ENCODE measurements around the gene SEMA7A.

Gene SEMA7A

DNA sequence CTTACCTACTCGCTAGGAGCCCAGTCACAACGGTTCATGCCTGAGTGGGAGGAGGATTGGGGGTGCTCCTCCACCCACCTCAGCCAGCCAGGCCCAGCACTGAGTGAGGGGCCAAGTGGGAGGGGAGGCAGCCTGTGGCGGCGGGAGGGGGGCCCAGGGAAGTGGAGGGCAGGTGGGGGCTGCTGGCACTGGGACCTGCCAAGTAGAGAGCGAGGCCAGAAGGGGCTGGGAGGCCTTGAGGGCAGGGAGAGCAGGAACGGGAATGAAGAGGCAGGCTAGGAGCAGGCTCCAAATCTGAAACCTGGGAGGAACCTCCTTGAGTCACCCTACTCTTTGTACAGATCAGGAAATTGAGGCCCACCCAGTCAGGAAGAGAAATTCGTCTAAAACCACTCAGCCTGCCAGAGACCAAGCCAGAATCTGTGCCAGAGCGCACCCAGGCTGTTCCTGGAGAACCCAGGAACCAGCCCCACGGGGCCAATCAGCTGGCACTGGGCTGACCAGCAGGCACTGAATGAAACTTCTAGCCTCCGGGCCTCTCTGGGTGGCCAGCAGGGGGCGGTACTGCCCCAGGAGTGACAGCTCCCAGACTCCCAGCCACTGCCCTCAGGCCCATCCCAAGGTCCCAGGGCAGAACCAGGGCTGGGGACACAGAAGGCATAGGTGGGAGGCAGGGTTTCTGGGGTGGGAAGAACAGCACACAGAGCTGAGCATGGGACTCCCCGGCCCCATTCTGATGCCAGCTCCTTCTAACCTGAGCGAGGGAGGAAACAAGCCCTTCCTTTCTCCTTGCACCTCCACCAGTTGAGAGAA lies 51.5 kb downstream of the SEMA7A start:
- H3K9me3 ChIP-seq (ENCODE audit: control insufficient read depth, insufficient read depth, low read length), result no peaks in the 10 kb centered on the region
- H3K4me1 ChIP-seq (ENCODE audit: control insufficient read depth, insufficient read depth, low read length), result peaks cover 8% of the 10 kb centered on the region; the same call in 1 of the 2 replicates
- H3K36me3 ChIP-seq (ENCODE audit: control insufficient read depth, insufficient read depth, low read length), result no peaks in the 10 kb centered on the region
- H3K4me3 ChIP-seq (ENCODE audit: low read depth, low read length), result no peak overlapping the region
- no peaks in the 10 kb centered on the region for H3K27me3 ChIP-seq (ENCODE audit: control insufficient read depth, insufficient read depth, low read length)
- H3K9ac ChIP-seq (ENCODE audit: low read depth, low read length), result no peak overlapping the region
- no peak overlapping the region for H3K27ac ChIP-seq (ENCODE audit: low read depth, low read length)

DNA sequence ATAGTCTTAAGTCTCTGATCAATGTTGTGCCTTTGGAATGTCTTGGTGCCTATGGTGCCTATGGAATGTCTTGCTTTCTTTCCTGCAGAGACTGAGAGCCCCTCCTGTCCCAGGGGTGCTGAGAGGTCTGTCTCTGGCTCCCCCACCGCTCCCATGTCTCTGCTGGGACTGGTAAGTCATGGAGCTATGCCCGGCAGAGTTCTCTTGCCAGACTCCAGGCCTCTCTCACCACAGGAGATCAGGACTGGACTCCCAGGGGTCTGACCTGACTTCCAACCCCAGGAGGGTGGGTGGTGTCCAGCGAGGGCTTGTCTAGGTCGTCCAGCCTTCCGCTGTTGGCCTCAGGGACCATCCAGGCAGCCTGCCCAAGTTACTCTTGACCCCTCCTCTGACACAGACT lies 52.3 kb downstream of the SEMA7A start:
- Histone ChIP-seq H3K27me3 (ENCODE audit: control insufficient read depth, insufficient read depth, low read length) (no peaks in the 10 kb centered on the region), H3K27ac (ENCODE audit: low read depth, low read length) (no peak overlapping the region), H3K9me3 (ENCODE audit: control insufficient read depth, insufficient read depth, low read length) (no peaks in the 10 kb centered on the region), H3K36me3 (ENCODE audit: control insufficient read depth, insufficient read depth, low read length) (no peaks in the 10 kb centered on the region), H3K4me1 (ENCODE audit: control insufficient read depth, insufficient read depth, low read length) (peaks cover 4% of the 10 kb centered on the region; the same call in 1 of the 2 replicates), H3K9ac (ENCODE audit: low read depth, low read length) (no peak overlapping the region), H3K4me3 (ENCODE audit: low read depth, low read length) (no peak overlapping the region)

DNA sequence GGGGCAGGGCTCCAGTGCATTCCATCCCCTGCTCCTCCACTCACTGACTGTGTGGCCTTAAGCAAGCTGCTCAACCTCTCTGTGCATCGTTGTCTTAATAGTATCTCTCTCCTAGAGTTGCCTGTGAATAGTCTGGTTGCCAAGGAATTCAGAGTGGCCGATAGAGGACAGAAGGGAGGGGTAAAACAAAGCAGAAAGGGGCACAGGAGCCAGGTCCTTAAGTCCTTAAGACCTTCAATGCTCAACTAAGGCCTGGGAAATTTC lies 52.6 kb downstream of the SEMA7A start:
- Histone ChIP-seq H3K27me3 (ENCODE audit: control insufficient read depth, insufficient read depth, low read length) (no peaks in the 10 kb centered on the region), H3K27ac (ENCODE audit: low read depth, low read length) (no peak overlapping the region), H3K4me1 (ENCODE audit: control insufficient read depth, insufficient read depth, low read length) (peaks cover under 1% of the 10 kb centered on the region; the same call in 1 of the 2 replicates), H3K4me3 (ENCODE audit: low read depth, low read length) (no peak overlapping the region), H3K36me3 (ENCODE audit: control insufficient read depth, insufficient read depth, low read length) (no peaks in the 10 kb centered on the region), H3K9ac (ENCODE audit: low read depth, low read length) (no peak overlapping the region), H3K9me3 (ENCODE audit: control insufficient read depth, insufficient read depth, low read length) (no peaks in the 10 kb centered on the region)

DNA sequence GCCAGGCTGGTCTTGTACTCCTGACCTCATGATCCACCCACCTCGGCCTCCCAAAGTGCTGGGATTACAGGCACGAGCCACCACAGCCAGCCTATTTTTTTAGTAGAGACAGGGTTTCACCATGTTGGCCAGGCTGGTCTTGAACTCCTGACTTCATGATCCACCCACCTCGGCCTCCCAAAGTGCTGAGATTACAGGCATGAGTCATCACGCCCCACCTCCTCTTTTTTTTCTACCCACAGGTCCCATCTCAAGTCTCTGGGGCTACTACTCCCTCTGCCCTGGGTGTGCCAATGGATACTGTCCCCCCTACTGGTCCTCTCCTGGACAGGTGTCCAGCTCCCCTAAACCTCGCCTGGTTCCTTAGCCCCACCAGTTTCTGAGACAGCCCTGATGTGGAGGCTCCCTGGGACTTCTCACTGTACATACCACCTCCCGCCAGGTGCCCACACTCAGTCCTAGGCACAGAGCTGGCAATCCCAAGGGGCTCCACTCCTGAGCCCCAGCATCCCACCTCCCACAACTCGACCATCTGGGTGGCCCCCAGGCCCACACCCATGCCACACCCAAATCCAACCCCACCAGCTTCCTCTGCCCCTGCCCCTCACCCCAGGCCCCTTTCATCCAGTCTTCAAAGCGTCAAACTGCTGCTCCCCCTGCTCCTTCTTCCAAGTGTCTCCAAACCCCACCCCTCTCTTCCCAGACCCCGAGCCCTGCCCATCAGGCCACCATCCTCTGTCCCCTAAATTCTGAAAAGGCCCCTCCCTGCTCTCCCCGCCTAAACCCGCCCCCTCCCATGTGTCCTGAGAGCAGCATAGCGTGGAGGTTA lies 53.2 kb downstream of the SEMA7A start:
- Histone ChIP-seq H3K9ac (ENCODE audit: low read depth, low read length) (no peak overlapping the region), H3K27me3 (ENCODE audit: control insufficient read depth, insufficient read depth, low read length) (no peaks in the 10 kb centered on the region), H3K4me3 (ENCODE audit: low read depth, low read length) (no peak overlapping the region), H3K4me1 (ENCODE audit: control insufficient read depth, insufficient read depth, low read length) (no peaks in the 10 kb centered on the region), H3K36me3 (ENCODE audit: control insufficient read depth, insufficient read depth, low read length) (no peaks in the 10 kb centered on the region), H3K27ac (ENCODE audit: low read depth, low read length) (no peak overlapping the region), H3K9me3 (ENCODE audit: control insufficient read depth, insufficient read depth, low read length) (no peaks in the 10 kb centered on the region)

DNA sequence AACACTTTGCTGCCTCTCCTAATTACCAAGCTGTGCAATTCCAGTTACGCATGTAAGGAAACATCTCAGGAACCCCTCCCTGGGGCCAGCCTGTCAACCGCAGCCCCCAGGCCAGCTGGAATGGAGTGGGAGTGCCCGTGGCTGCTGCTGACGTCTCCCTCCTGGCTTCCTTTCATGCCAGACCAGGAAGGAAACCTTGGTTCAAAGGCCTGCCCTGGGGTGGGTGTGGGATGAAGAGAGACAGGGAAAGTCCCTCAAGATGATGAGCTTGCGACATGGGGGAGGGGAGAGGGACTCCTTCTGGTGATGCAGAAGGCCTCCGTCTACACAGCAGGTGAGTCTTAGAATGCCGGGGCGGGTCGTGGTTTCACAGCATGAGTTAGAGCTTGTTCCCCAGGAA lies 54.9 kb downstream of the SEMA7A start:
- no peaks in the 10 kb centered on the region for H3K36me3 ChIP-seq (ENCODE audit: control insufficient read depth, insufficient read depth, low read length)
- no peak overlapping the region for H3K4me3 ChIP-seq (ENCODE audit: low read depth, low read length)
- H3K27ac ChIP-seq (ENCODE audit: low read depth, low read length), result no peak overlapping the region
- no peak overlapping the region for H3K9ac ChIP-seq (ENCODE audit: low read depth, low read length)
- H3K27me3 ChIP-seq (ENCODE audit: control insufficient read depth, insufficient read depth, low read length), result peaks cover 5% of the 10 kb centered on the region; the same call in 1 of the 2 replicates
- peaks cover 8% of the 10 kb centered on the region for H3K4me1 ChIP-seq (ENCODE audit: control insufficient read depth, insufficient read depth, low read length)
- no peaks in the 10 kb centered on the region for H3K9me3 ChIP-seq (ENCODE audit: control insufficient read depth, insufficient read depth, low read length)

DNA sequence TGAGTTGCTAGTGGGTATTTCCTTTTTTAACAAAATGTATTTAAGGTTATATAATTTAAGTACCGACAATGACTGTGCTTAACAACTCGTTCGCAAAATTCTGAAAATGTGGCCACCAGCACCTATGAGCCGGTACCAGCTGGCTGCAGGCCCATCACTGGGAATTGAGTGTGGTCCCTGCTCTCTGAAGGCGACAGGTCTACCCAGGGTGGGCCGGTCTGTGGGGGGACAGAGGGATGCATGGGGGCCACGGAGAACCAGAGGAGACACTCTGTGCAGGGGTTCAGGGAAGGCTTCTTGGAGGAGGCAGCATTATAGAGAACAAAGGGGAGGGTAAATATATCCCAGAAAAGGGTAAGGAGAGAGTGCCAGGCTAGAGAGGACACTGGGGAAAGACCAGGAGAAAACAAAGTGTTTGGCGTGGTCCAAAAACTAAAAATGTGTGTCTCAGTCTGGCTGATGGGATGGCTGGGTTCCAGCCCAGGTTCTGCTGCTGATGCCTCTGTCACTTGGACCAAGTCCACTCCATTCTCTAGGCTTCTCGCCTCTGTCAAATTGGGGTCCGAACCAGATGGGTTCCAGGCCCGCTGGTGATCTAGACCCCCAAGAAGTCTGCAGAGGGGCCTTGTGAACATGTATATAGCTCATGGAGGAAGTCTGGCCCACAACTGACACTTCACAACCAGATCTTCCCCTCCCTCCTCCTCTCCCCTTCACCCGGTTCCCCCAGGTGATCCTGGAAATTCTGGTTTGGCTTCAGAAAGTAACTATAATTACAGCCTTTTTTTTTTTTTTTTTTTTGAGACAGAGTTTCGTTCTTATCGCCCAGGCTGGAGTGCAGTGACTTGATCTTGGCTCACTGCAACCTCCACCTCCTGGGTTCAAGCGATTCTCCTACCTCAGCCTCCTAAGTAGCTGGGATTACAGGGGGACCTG lies 55.7 kb downstream of the SEMA7A start:
- no peak overlapping the region for H3K4me3 ChIP-seq (ENCODE audit: low read depth, low read length)
- H3K9ac ChIP-seq (ENCODE audit: low read depth, low read length), result no peak overlapping the region
- H3K27ac ChIP-seq (ENCODE audit: low read depth, low read length), result no peak overlapping the region
- peaks cover 8% of the 10 kb centered on the region for H3K4me1 ChIP-seq (ENCODE audit: control insufficient read depth, insufficient read depth, low read length)
- no peaks in the 10 kb centered on the region for H3K9me3 ChIP-seq (ENCODE audit: control insufficient read depth, insufficient read depth, low read length)
- H3K36me3 ChIP-seq (ENCODE audit: control insufficient read depth, insufficient read depth, low read length), result no peaks in the 10 kb centered on the region
- H3K27me3 ChIP-seq (ENCODE audit: control insufficient read depth, insufficient read depth, low read length), result peaks cover 5% of the 10 kb centered on the region; the same call in 1 of the 2 replicates

- Histone ChIP-seq H3K4me1 (ENCODE audit: control insufficient read depth, insufficient read depth, low read length) (peaks cover 8% of the 10 kb centered on the region), H3K27ac (ENCODE audit: low read depth, low read length) (no peak overlapping the region), H3K9me3 (ENCODE audit: control insufficient read depth, insufficient read depth, low read length) (no peaks in the 10 kb centered on the region), H3K4me3 (ENCODE audit: low read depth, low read length) (no peak overlapping the region), H3K36me3 (ENCODE audit: control insufficient read depth, insufficient read depth, low read length) (no peaks in the 10 kb centered on the region), H3K27me3 (ENCODE audit: control insufficient read depth, insufficient read depth, low read length) (peaks cover 5% of the 10 kb centered on the region; the same call in 1 of the 2 replicates), H3K9ac (ENCODE audit: low read depth, low read length) (no peak overlapping the region)
Observed at GRCh38 chr15:74376825-74377581, 56.8 kb downstream of the SEMA7A start.

GRCh38 chr15:74376226-74376625 lies 57.5 kb downstream of the SEMA7A start:
- Histone ChIP-seq H3K9ac (ENCODE audit: low read depth, low read length) (no peak overlapping the region), H3K4me3 (ENCODE audit: low read depth, low read length) (no peak overlapping the region), H3K4me1 (ENCODE audit: control insufficient read depth, insufficient read depth, low read length) (peaks cover 8% of the 10 kb centered on the region), H3K9me3 (ENCODE audit: control insufficient read depth, insufficient read depth, low read length) (no peaks in the 10 kb centered on the region), H3K27ac (ENCODE audit: low read depth, low read length) (no peak overlapping the region), H3K27me3 (ENCODE audit: control insufficient read depth, insufficient read depth, low read length) (peaks cover 5% of the 10 kb centered on the region; the same call in 1 of the 2 replicates), H3K36me3 (ENCODE audit: control insufficient read depth, insufficient read depth, low read length) (no peaks in the 10 kb centered on the region)

DNA sequence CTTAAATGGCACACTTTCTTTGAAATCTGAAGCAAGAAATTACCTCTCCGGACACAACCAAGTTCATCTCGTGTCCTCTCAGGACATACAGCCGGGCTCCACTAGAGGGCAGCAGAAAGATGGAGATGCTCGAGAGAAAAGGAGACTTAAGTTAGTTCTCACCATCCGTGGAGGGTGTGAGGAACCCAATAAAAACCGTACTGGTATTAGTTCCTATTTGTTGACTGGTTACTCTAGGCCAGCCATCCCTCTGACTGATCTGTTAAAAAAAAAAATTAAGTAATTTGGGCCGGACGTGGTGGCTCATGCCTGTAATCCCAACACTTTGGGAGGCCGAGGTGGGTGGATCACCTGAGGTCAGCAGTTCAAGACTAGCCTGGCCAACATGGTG lies 58.5 kb downstream of the SEMA7A start:
- H3K27me3 ChIP-seq (ENCODE audit: control insufficient read depth, insufficient read depth, low read length), result peaks cover 5% of the 10 kb centered on the region; the same call in 1 of the 2 replicates
- H3K9ac ChIP-seq (ENCODE audit: low read depth, low read length), result no peak overlapping the region
- H3K9me3 ChIP-seq (ENCODE audit: control insufficient read depth, insufficient read depth, low read length), result no peaks in the 10 kb centered on the region
- no peaks in the 10 kb centered on the region for H3K36me3 ChIP-seq (ENCODE audit: control insufficient read depth, insufficient read depth, low read length)
- no peak overlapping the region for H3K27ac ChIP-seq (ENCODE audit: low read depth, low read length)
- peak overlapping the region; percentile 80; the same call in 1 of the 2 replicates for H3K4me3 ChIP-seq (ENCODE audit: low read depth, low read length)
- H3K4me1 ChIP-seq (ENCODE audit: control insufficient read depth, insufficient read depth, low read length), result peaks cover 8% of the 10 kb centered on the region

DNA sequence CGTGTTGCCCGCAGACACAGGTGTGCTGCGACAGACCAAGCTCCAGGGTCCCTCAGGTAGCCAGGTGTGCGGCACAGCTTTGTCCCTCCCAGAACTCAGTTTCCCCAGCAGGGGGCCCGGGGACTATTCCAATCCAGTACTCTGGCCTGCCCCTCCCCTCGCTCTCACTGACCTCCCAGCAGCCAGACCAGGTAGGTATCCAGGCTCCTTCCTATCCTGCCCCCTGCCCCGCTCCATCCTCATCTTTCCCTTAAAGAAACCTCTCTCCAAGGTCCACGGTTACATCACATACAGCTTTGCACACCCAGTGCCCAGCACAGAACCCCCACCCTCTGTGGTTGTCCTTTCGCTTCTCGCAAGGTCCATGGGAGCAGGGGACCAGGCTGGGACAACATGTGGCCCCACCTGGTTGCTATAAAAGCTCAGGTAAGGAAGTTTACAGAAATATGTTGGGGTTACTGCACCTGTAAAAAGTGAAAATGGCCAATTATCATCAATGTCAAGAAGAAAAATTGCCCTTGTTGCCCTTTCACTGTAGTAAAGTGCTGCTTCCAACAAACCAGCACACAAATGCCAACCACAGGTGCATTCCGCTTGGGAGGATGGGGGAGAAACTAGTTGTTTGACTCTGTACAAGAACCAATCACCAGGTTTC lies 59.0 kb downstream of the SEMA7A start:
- H3K27ac ChIP-seq (ENCODE audit: low read depth, low read length), result no peak overlapping the region
- H3K27me3 ChIP-seq (ENCODE audit: control insufficient read depth, insufficient read depth, low read length), result peaks cover 5% of the 10 kb centered on the region; the same call in 1 of the 2 replicates
- no peak overlapping the region for H3K9ac ChIP-seq (ENCODE audit: low read depth, low read length)
- no peaks in the 10 kb centered on the region for H3K36me3 ChIP-seq (ENCODE audit: control insufficient read depth, insufficient read depth, low read length)
- peak overlapping the region; percentile 80 for H3K4me3 ChIP-seq (ENCODE audit: low read depth, low read length)
- H3K4me1 ChIP-seq (ENCODE audit: control insufficient read depth, insufficient read depth, low read length), result peaks cover 8% of the 10 kb centered on the region
- no peaks in the 10 kb centered on the region for H3K9me3 ChIP-seq (ENCODE audit: control insufficient read depth, insufficient read depth, low read length)

All from HUES48 (cell line).